HepG2 (cell line): ENCODE data around the gene PLCG2. TPM values are rescaled to one million over a fixed set of nuclear protein-coding genes. Genes with fewer than 3 reads are reported as not detected.

Source experiments
- ATAC-seq: fragments of 200-7000 bp; cut with Tn5 transposase; 3 replicates; pipeline ENCODE4 v1.9.1; 2020; ENCODE audit warnings: mild to moderate bottlenecking, moderate library complexity
- BruUV-seq: library from RNA; stranded (reverse); fragments of 400-500 nt; replicated peaks from 2 replicates; lab custom pipeline; 2021; lab: Mats Ljungman, UMichigan
- CTCF ChIA-PET: fragments of 300-600 bp; formaldehyde crosslinking; extraction: SDS; loops from one replicate; lab custom pipeline; 2021; ENCODE audit warnings: low total read pairs, inconsistent platforms, low intra/inter-chr PET ratio; lab: Yijun Ruan, JAX
- POLR2A ChIA-PET: fragments of 350-600 bp; sonication (Branson Sonifier 250); formaldehyde crosslinking; loops from one replicate; lab custom pipeline; 2020; ENCODE audit warnings: antibody characterized with exemption, inconsistent platforms; lab: Yijun Ruan, JAX
- DNase-seq: peaks from one replicate; pipeline ENCODE4 v3.0.0-alpha.2; 2015; ENCODE audit warnings: low spot score
- FAIRE-seq: peaks from 3 replicates; lab custom pipeline; 2011; peaks lifted over from hg19 to GRCh38; lab: Jason Lieb, UNC
- H2AFZ ChIP-seq: one replicate; pipeline ENCODE4 v1.6.1; 2011; ENCODE audit warnings: low read length, inconsistent platforms
- H3K27ac ChIP-seq: fragments of 300-600 bp; 3 replicates; pipeline ENCODE4 v1.8.0; 2011; ENCODE audit warnings: mixed run types, mild to moderate bottlenecking, mixed read lengths, low read length, inconsistent platforms; ENCODE audit not compliant: insufficient read depth; ENCODE audit errors: extremely low read length
- H3K27me3 ChIP-seq, 2 experiments: fragments of 200-600 bp in 1 of 2; 2 replicates in 1 of 2; 3 replicates in 1 of 2; pipeline versions ENCODE4 v1.6.0 to v1.8.0; 2011; ENCODE audit warnings: low read length in 2 of 2, mild to moderate bottlenecking in 2 of 2, moderate library complexity in 2 of 2, inconsistent platforms in 1 of 2; ENCODE audit not compliant: insufficient read depth in 2 of 2, control insufficient read depth in 1 of 2
- H3K36me3 ChIP-seq, 2 experiments: fragments of 200-600 bp in 1 of 2; replicated peaks in 1 of 2; 2 replicates in 1 of 2; 3 replicates in 1 of 2; pipeline versions ENCODE4 v1.5.1 to v1.8.0; 2011; ENCODE audit warnings: low read length in 2 of 2, inconsistent platforms in 1 of 2; ENCODE audit not compliant: insufficient read depth in 2 of 2, control insufficient read depth in 1 of 2
- H3K4me1 ChIP-seq: 2 replicates; pipeline ENCODE4 v1.5.1; 2012; ENCODE audit warnings: low read length, inconsistent platforms; ENCODE audit not compliant: insufficient read depth
- H3K4me2 ChIP-seq: 2 replicates; pipeline ENCODE4 v1.6.0; 2011; ENCODE audit warnings: low read depth, low read length, inconsistent platforms
- H3K4me3 ChIP-seq, 3 experiments: fragments of 200-600 bp in 1 of 3; sonication (generic), shearing (Covaris generic) in 1 of 3; replicated peaks in 1 of 3; 2 replicates each; pipeline ENCODE4 v1.5.1; 2011 to 2016; ENCODE audit warnings: low read length in 3 of 3, inconsistent platforms in 2 of 3, low read depth in 2 of 3, mild to moderate bottlenecking in 2 of 3, control low read depth in 1 of 3, mixed read lengths in 1 of 3; ENCODE audit not compliant: insufficient read depth in 1 of 3
- H3K79me2 ChIP-seq: one replicate; pipeline ENCODE4 v1.6.1; 2011; ENCODE audit warnings: low read length, inconsistent platforms; ENCODE audit not compliant: insufficient read depth
- H3K9ac ChIP-seq: 2 replicates; pipeline ENCODE4 v1.6.0; 2011; ENCODE audit warnings: mild to moderate bottlenecking, low read depth, low read length, inconsistent platforms; ENCODE audit not compliant: insufficient read depth
- H3K9me3 ChIP-seq: 2 replicates; pipeline ENCODE4 v1.5.1; 2012; ENCODE audit warnings: mild to moderate bottlenecking, low read length
- H4K20me1 ChIP-seq: 2 replicates; pipeline ENCODE4 v1.6.0; 2011; ENCODE audit warnings: inconsistent platforms, mild to moderate bottlenecking, low read length, moderate library complexity; ENCODE audit not compliant: insufficient read depth
- BCL6 ChIP-seq: IDR thresholded peaks from 2 replicates; pipeline ENCODE4 v1.6.1; 2016; ENCODE audit warnings: missing genetic modification reagents, missing compliant biosample characterization
- KLF16 ChIP-seq, 2 experiments: sonication (generic) in 1 of 2; formaldehyde crosslinking in 1 of 2; IDR thresholded peaks; 2 replicates each; pipeline versions ENCODE4 v1.6.1 to v1.8.0; 2016 to 2023; ENCODE audit warnings: missing genetic modification reagents in 2 of 2, missing compliant biosample characterization in 1 of 2
- NR1H2 ChIP-seq: sonication (generic); formaldehyde crosslinking; IDR thresholded peaks from 2 replicates; pipeline ENCODE4 v1.8.1; 2022; ENCODE audit warnings: low read depth, missing genetic modification reagents, borderline replicate concordance
- SAP130 ChIP-seq: IDR thresholded peaks from 2 replicates; pipeline ENCODE4 v1.6.1; 2016; ENCODE audit warnings: low read depth
- ZC3H4 ChIP-seq: sonication (generic); formaldehyde crosslinking; IDR thresholded peaks from 2 replicates; pipeline ENCODE4 v1.4.0; 2020; ENCODE audit warnings: missing genetic modification reagents, borderline replicate concordance
- WGBS: methylation state at CpG from one replicate; pipeline ENCODE4 v1.1.6; 2017; ENCODE audit warnings: low lambda C conversion rate; 5-methylcytosine and 5-hydroxymethylcytosine counted together
- in situ Hi-C: cut with HindIII; loops from 2 replicates; pipeline ENCODE4 v1.10.0; 2017; ENCODE audit warnings: low pct_unique_long_range_greater_than_20kb; ENCODE audit not compliant: extremely low pct_ligation_motif_present
- intact Hi-C: fragments of 100-400 bp; cut with micrococcal nuclease; formaldehyde crosslinking; loops from one replicate; pipeline ENCODE4 v1.10.0; 2022; ENCODE audit not compliant: unreplicated experiment
- polyA plus RNA-seq, 8 experiments: library from polyadenylated mRNA; depleted of rRNA in 3 of 8; stranded (reverse) in 7 of 8; unstranded in 1 of 8; fragments of >200 nt; fragmentation: Illumina TruSeq in 4 of 8; extraction: Trizol in 4 of 8; gene quantifications; 2 replicates each; pipeline versions ENCODE4 v1.2.1 to v1.2.3, GENCODE V29; 2011 to 2016; ENCODE audit warnings: low read depth in 4 of 8, missing spikeins in 1 of 8, mixed read lengths in 1 of 8; ENCODE audit not compliant: insufficient read depth in 1 of 8
- total RNA-seq, 5 experiments: library from RNA; depleted of rRNA; stranded (reverse); fragments of >200 nt; fragmentation: Illumina TruSeq; extraction: Trizol; gene quantifications; 2 replicates each; pipeline ENCODE4 v1.2.3, GENCODE V29; 2016; ENCODE audit warnings: low read depth in 1 of 5
- TF ChIP-seq, protein P1 (sequence below): sonication (generic); formaldehyde crosslinking; IDR thresholded peaks from 2 replicates; pipeline ENCODE4 v1.5.0; 2020; ENCODE audit warnings: mild to moderate bottlenecking, missing genetic modification reagents, borderline replicate concordance
- TF ChIP-seq, protein P2 (sequence below): sonication (generic); formaldehyde crosslinking; IDR thresholded peaks from 2 replicates; pipeline ENCODE4 v1.4.0; 2020; ENCODE audit warnings: mild to moderate bottlenecking, missing genetic modification reagents, borderline replicate concordance
- TF ChIP-seq, protein P3 (sequence below): sonication (generic); formaldehyde crosslinking; IDR thresholded peaks from 2 replicates; pipeline ENCODE4 v1.4.0; 2020; ENCODE audit warnings: missing genetic modification reagents

The PLCG2 gene
- total and polyA plus RNA-seq, 2 of the 13 experiments (the other 11 are each of a cell fraction or from before 2014, with no cell fraction given) = 0.13 to 0.18 TPM

DNA sequence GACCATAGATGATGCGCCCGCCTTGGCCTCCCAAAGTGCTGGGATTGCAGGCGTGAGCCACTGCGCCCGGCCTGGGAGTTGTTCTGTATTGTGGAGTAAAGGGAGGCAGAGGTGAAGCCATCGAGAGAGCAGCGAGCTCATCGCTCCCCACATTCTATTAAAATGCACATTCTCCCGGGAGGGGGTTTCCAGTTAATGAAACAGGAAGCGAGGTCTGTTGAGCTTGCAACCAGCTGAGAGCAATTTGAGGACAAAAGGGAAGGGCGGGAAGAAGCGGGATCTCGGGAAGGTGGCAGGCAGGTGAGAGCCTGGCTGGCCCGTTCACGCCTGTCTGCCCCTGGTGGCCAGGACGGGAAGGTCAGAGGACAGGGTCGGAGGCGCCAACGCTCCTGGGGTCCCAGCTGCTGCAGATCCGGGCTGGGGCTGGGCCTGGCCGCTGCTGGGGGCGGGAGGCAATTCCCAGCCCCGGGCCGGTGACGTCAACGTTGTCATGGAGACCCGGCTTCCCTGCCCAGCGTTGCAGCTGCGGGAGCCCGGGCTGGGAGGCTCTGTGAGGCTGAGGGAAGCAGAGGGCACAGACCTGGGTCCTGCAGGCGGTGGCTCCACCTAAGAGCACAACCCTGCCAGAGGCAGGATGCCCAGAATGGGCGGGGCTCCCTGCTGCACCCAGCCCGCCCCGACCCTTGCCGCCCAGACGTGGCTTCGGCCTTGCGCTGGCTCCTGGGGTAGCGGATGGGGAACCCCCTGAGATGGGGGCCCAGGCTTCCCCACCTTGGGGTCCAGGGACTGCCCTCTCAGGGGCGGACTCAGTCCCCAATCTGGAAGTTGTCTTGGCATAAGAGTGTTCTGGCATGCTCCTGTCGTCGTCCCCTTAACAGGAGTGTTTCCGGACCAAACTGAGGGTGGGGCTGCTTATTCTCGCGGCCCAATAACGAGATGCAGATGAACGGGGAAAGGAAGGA is 48.7 kb upstream of the PLCG2 start:
- in situ Hi-C loops = loop anchor here (10.0 to 25.0 kb wide), 2 partner anchors 526 to 693 kb away; partner anchors contain the start of gene ATMIN
- peak; percentile 96 for ATAC-seq
- H2AFZ ChIP-seq = no peak overlapping the region
- no peak overlapping the region for H3K27ac ChIP-seq
- no peaks in the 10 kb centered on the region for H3K9me3 ChIP-seq
- no peaks in the 10 kb centered on the region for H3K79me2 ChIP-seq
- peak overlapping the region in 1 of 3 experiments; percentile 49; a peak in 1 of 6 replicates for H3K4me3 ChIP-seq
- no TSS peak for BruUV-seq
- peak overlapping the region; percentile 49 for H3K4me2 ChIP-seq
- H3K27me3 ChIP-seq = peaks cover 1 to 22% of the 10 kb centered on the region in 2 experiments; a peak in 4 of 5 replicates
- intact Hi-C loops = no loop called here
- 47% methylated on average over 32 of the region's 47 CpGs for WGBS
- H3K4me1 ChIP-seq = peaks cover 9% of the 10 kb centered on the region; the same call in 1 of the 2 replicates
- peak; percentile 70 for DNase-seq
- H3K9ac ChIP-seq = no peak overlapping the region
- POLR2A ChIA-PET = no interaction called here
- H4K20me1 ChIP-seq = no peaks in the 10 kb centered on the region
- CTCF ChIA-PET = interaction anchor here (0.9 to 1.4 kb wide), 2 partner anchors 107 to 327 kb away, joined by 4 read pairs; no protein-coding TSS in a partner anchor
- FAIRE-seq = peak; percentile 68
- H3K36me3 ChIP-seq = no peaks in the 10 kb centered on the region
- TF ChIP-seq, protein P1, sequence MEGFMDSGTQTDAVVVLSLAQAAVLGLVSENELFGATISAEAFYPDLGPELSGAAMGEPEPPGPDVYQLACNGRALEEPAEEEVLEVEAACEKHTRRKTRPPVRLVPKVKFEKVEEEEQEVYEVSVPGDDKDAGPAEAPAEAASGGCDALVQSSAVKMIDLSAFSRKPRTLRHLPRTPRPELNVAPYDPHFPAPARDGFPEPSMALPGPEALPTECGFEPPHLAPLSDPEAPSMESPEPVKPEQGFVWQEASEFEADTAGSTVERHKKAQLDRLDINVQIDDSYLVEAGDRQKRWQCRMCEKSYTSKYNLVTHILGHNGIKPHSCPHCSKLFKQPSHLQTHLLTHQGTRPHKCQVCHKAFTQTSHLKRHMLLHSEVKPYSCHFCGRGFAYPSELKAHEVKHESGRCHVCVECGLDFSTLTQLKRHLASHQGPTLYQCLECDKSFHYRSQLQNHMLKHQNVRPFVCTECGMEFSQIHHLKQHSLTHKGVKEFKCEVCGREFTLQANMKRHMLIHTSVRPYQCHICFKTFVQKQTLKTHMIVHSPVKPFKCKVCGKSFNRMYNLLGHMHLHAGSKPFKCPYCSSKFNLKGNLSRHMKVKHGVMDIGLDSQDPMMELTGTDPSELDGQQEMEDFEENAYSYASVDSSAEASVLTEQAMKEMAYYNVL (CRISPR knock-in tag) = peak; percentile 38; the same call in 1 of the 2 replicates
- TF ChIP-seq NR1H2 (CRISPR knock-in tag) (0 out of 2 replicates have a peak, but pooled peaks have one; percentile 49), ZC3H4 (no peak), BCL6 (0 out of 2 replicates have a peak, but pooled peaks have one; percentile 32), KLF16 (CRISPR knock-in tag; IDR thresholded peaks at IDR 0.05) (0 out of 4 replicates have a peak, but pooled peaks of 1 of the 2 experiments have one; percentile 22), SAP130 (CRISPR knock-in tag) (peak; percentile 31; the same call in 1 of the 2 replicates)
- TF ChIP-seq, protein P2, sequence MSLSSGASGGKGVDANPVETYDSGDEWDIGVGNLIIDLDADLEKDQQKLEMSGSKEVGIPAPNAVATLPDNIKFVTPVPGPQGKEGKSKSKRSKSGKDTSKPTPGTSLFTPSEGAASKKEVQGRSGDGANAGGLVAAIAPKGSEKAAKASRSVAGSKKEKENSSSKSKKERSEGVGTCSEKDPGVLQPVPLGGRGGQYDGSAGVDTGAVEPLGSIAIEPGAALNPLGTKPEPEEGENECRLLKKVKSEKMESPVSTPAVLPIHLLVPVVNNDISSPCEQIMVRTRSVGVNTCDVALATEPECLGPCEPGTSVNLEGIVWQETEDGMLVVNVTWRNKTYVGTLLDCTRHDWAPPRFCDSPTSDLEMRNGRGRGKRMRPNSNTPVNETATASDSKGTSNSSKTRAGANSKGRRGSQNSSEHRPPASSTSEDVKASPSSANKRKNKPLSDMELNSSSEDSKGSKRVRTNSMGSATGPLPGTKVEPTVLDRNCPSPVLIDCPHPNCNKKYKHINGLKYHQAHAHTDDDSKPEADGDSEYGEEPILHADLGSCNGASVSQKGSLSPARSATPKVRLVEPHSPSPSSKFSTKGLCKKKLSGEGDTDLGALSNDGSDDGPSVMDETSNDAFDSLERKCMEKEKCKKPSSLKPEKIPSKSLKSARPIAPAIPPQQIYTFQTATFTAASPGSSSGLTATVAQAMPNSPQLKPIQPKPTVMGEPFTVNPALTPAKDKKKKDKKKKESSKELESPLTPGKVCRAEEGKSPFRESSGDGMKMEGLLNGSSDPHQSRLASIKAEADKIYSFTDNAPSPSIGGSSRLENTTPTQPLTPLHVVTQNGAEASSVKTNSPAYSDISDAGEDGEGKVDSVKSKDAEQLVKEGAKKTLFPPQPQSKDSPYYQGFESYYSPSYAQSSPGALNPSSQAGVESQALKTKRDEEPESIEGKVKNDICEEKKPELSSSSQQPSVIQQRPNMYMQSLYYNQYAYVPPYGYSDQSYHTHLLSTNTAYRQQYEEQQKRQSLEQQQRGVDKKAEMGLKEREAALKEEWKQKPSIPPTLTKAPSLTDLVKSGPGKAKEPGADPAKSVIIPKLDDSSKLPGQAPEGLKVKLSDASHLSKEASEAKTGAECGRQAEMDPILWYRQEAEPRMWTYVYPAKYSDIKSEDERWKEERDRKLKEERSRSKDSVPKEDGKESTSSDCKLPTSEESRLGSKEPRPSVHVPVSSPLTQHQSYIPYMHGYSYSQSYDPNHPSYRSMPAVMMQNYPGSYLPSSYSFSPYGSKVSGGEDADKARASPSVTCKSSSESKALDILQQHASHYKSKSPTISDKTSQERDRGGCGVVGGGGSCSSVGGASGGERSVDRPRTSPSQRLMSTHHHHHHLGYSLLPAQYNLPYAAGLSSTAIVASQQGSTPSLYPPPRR (CRISPR knock-in tag) = no peak
- TF ChIP-seq, protein P3, sequence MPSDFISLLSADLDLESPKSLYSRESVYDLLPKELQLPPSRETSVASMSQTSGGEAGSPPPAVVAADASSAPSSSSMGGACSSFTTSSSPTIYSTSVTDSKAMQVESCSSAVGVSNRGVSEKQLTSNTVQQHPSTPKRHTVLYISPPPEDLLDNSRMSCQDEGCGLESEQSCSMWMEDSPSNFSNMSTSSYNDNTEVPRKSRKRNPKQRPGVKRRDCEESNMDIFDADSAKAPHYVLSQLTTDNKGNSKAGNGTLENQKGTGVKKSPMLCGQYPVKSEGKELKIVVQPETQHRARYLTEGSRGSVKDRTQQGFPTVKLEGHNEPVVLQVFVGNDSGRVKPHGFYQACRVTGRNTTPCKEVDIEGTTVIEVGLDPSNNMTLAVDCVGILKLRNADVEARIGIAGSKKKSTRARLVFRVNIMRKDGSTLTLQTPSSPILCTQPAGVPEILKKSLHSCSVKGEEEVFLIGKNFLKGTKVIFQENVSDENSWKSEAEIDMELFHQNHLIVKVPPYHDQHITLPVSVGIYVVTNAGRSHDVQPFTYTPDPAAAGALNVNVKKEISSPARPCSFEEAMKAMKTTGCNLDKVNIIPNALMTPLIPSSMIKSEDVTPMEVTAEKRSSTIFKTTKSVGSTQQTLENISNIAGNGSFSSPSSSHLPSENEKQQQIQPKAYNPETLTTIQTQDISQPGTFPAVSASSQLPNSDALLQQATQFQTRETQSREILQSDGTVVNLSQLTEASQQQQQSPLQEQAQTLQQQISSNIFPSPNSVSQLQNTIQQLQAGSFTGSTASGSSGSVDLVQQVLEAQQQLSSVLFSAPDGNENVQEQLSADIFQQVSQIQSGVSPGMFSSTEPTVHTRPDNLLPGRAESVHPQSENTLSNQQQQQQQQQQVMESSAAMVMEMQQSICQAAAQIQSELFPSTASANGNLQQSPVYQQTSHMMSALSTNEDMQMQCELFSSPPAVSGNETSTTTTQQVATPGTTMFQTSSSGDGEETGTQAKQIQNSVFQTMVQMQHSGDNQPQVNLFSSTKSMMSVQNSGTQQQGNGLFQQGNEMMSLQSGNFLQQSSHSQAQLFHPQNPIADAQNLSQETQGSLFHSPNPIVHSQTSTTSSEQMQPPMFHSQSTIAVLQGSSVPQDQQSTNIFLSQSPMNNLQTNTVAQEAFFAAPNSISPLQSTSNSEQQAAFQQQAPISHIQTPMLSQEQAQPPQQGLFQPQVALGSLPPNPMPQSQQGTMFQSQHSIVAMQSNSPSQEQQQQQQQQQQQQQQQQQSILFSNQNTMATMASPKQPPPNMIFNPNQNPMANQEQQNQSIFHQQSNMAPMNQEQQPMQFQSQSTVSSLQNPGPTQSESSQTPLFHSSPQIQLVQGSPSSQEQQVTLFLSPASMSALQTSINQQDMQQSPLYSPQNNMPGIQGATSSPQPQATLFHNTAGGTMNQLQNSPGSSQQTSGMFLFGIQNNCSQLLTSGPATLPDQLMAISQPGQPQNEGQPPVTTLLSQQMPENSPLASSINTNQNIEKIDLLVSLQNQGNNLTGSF = no peak
